ENCODE results near the gene NUDT22.

GRCh38 chr11:64258946-64259532, 33.0 kb downstream of the NUDT22 start:
- no peak for TF ChIP-seq CTCF (IDR thresholded peaks at IDR 0.05; ENCODE audit: low read depth, low read length, poor library complexity, severe bottlenecking)
- no peak for TF ChIP-seq EZH2phosphoT487 (IDR thresholded peaks at IDR 0.05; ENCODE audit: borderline replicate concordance, low read length)

Measured in DOHH2 (cell line).